Measurements from ENCODE around the gene RASSF8. TPM values are rescaled to one million over a fixed set of nuclear protein-coding genes. Genes with fewer than 3 reads are reported as not detected.

RASSF8 gene
- total RNA-seq, 1 donor from 2014 or later = 26.2 TPM

- no peak for ATAC-seq
- DNase-seq (ENCODE audit: missing footprints) = no peak
- intact Hi-C loops (cut with DNase I) = no loop called here
These were observed 122.4 kb downstream of the RASSF8 start for GRCh38 chr12:26080911-26081310.

- intact Hi-C loops (cut with DNase I) = no loop called here
- DNase-seq (ENCODE audit: missing footprints) (no peak), ATAC-seq (no peak)
These were observed 128.5 kb downstream of the RASSF8 start for GRCh38 chr12:26086936-26087335.

GRCh38 chr12:26088998-26089397, 130.5 kb downstream of the RASSF8 start:
- intact Hi-C loops (cut with DNase I) = no loop called here
- ATAC-seq (no peak), DNase-seq (ENCODE audit: missing footprints) (no peak)

- intact Hi-C loops (cut with DNase I) = loop anchor here (5.0 to 10.0 kb wide), 2 partner anchors 314 to 561 kb away; no protein-coding TSS in a partner anchor
- ATAC-seq (no peak), DNase-seq (ENCODE audit: missing footprints) (no peak)
These were observed 132.5 kb downstream of the RASSF8 start for GRCh38 chr12:26090836-26091510.

GRCh38 chr12:26091822-26092221, 133.3 kb downstream of the RASSF8 start:
- no peak for DNase-seq (ENCODE audit: missing footprints)
- ATAC-seq = no peak
- intact Hi-C loops (cut with DNase I) = loop anchor here (5.0 to 10.0 kb wide), 2 partner anchors 313 to 560 kb away; no protein-coding TSS in a partner anchor

- DNase-seq (ENCODE audit: missing footprints) = no peak
- no peak for ATAC-seq
- intact Hi-C loops (cut with DNase I) = loop anchor here (5.0 to 10.0 kb wide), 2 partner anchors 312 to 560 kb away; no protein-coding TSS in a partner anchor
These were observed 134.0 kb downstream of the RASSF8 start for GRCh38 chr12:26092346-26093105.

- intact Hi-C loops (cut with DNase I) = loop anchor here (5.0 to 10.0 kb wide), 2 partner anchors 310 to 517 kb away; no protein-coding TSS in a partner anchor
- DNase-seq (ENCODE audit: missing footprints) (no peak), ATAC-seq (no peak)
These were observed 136.7 kb downstream of the RASSF8 start for GRCh38 chr12:26095186-26095585.

- no peak for DNase-seq (ENCODE audit: missing footprints)
- intact Hi-C loops (cut with DNase I) = loop anchor here (5.0 to 10.0 kb wide), 2 partner anchors 309 to 516 kb away; no protein-coding TSS in a partner anchor
- no peak for ATAC-seq
These were observed 137.6 kb downstream of the RASSF8 start for GRCh38 chr12:26096036-26096435.

GRCh38 chr12:26097046-26097878, 138.8 kb downstream of the RASSF8 start:
- DNase-seq (ENCODE audit: missing footprints) (peak; percentile 74), ATAC-seq (peak; percentile 94)
- intact Hi-C loops (cut with DNase I) = loop anchor here (5.0 to 10.0 kb wide), 2 partner anchors 308 to 515 kb away; no protein-coding TSS in a partner anchor

- intact Hi-C loops (cut with DNase I) = no loop called here
- DNase-seq (ENCODE audit: missing footprints) (no peak), ATAC-seq (no peak)
These were observed 142.3 kb downstream of the RASSF8 start for GRCh38 chr12:26100666-26101349.

GRCh38 chr12:26101350-26101734, 142.9 kb downstream of the RASSF8 start:
- ATAC-seq (no peak), DNase-seq (ENCODE audit: missing footprints) (no peak)
- intact Hi-C loops (cut with DNase I) = no loop called here

GRCh38 chr12:26101763-26102162, 143.3 kb downstream of the RASSF8 start:
- DNase-seq (ENCODE audit: missing footprints) (no peak), ATAC-seq (no peak)
- intact Hi-C loops (cut with DNase I) = no loop called here

- DNase-seq (ENCODE audit: missing footprints) (no peak), ATAC-seq (no peak)
- intact Hi-C loops (cut with DNase I) = no loop called here
These were observed 144.5 kb downstream of the RASSF8 start for GRCh38 chr12:26102953-26103352.

GRCh38 chr12:26106347-26106746, 147.9 kb downstream of the RASSF8 start:
- no peak for ATAC-seq

GRCh38 chr12:26108915-26109314, 150.4 kb downstream of the RASSF8 start:
- intact Hi-C loops (cut with DNase I) = no loop called here

More at GRCh38 chr12:26106347-26106746, 147.9 kb downstream of the RASSF8 start:
- no peak for DNase-seq (ENCODE audit: missing footprints)
- intact Hi-C loops (cut with DNase I) = no loop called here

GRCh38 chr12:26109343-26109881, 150.9 kb downstream of the RASSF8 start:
- ATAC-seq = no peak
- no peak for DNase-seq (ENCODE audit: missing footprints)
- intact Hi-C loops (cut with DNase I) = no loop called here

More at GRCh38 chr12:26108915-26109314, 150.4 kb downstream of the RASSF8 start:
- DNase-seq (ENCODE audit: missing footprints) (no peak), ATAC-seq (no peak)

- intact Hi-C loops (cut with DNase I) = loop anchor here (5.0 to 10.0 kb wide), 2 partner anchors 723 to 860 kb away; partner anchors contain the start of genes ITPR2 and KRAS
- DNase-seq (ENCODE audit: missing footprints) (no peak), ATAC-seq (no peak)
These were observed 153.8 kb downstream of the RASSF8 start for GRCh38 chr12:26112232-26112631.

GRCh38 chr12:26112703-26113147, 154.2 kb downstream of the RASSF8 start:
- DNase-seq (ENCODE audit: missing footprints) (no peak), ATAC-seq (no peak)
- intact Hi-C loops (cut with DNase I) = loop anchor here (5.0 to 10.0 kb wide), 2 partner anchors 722 to 860 kb away; partner anchors contain the start of genes ITPR2 and KRAS

Data from Right ventricle myocardium inferior (tissue), 1 donor.